Heart left ventricle (tissue), 16 donors: Measurements from ENCODE around the gene VPS33A. TPM values are rescaled to one million over a fixed set of nuclear protein-coding genes. Genes with fewer than 3 reads are reported as not detected.

Experiments
- ATAC-seq, 4 donors: fragments of 200-7000 bp; cut with Tn5 transposase; one replicate each; pipeline ENCODE4 v1.9.1; 2020 to 2022; ENCODE audit warnings: moderate library complexity in 4 of 4, mild to moderate bottlenecking in 3 of 4, moderate number of reproducible peaks in 1 of 4
- DNase-seq, 5 donors: peaks; one replicate each; pipeline ENCODE4 v3.0.0-alpha.2; 2020
- H3K27ac ChIP-seq, 12 donors: fragments of 200-600 bp; sonication (generic) in 4 of 12; one replicate each; pipeline versions ENCODE4 v1.5.0 to v1.8.0; 2016 to 2022; ENCODE audit warnings: mild to moderate bottlenecking in 2 of 12
- H3K27me3 ChIP-seq, 9 donors: fragments of 200-600 bp; sonication (generic) in 2 of 9; one replicate each; pipeline versions ENCODE4 v1.5.1 to v1.8.0; 2016 to 2022; ENCODE audit warnings: mild to moderate bottlenecking in 3 of 9
- H3K36me3 ChIP-seq, 9 donors: fragments of 200-600 bp; sonication (generic) in 2 of 9; one replicate each; pipeline versions ENCODE4 v1.5.0 to v1.8.0; 2018 to 2022; ENCODE audit warnings: mild to moderate bottlenecking in 2 of 9
- H3K4me1 ChIP-seq, 12 donors: fragments of 200-600 bp; sonication (generic) in 4 of 12; one replicate each; pipeline versions ENCODE4 v1.5.0 to v1.8.0; 2016 to 2022; ENCODE audit warnings: mild to moderate bottlenecking in 3 of 12
- H3K4me3 ChIP-seq, 12 donors: fragments of 200-600 bp; sonication (generic) in 4 of 12; one replicate each; pipeline versions ENCODE4 v1.5.0 to v1.8.0; 2017 to 2022; ENCODE audit warnings: mild to moderate bottlenecking in 9 of 12, moderate library complexity in 4 of 12
- H3K9me3 ChIP-seq, 12 donors: fragments of 200-600 bp; sonication (generic) in 4 of 12; one replicate each; pipeline versions ENCODE4 v1.5.0 to v1.8.0; 2016 to 2022; ENCODE audit warnings: mild to moderate bottlenecking in 1 of 12
- CTCF ChIP-seq, 12 donors: fragments of 200-600 bp; sonication (generic) in 4 of 12; IDR thresholded peaks; one replicate each; pipeline versions ENCODE4 v1.5.0 to v1.8.0; 2018 to 2022; ENCODE audit warnings: antibody characterized with exemption in 12 of 12, mild to moderate bottlenecking in 5 of 12
- POLR2A ChIP-seq, 2 donors: fragments of 450-650 bp; IDR thresholded peaks; one replicate each; pipeline ENCODE4 v1.6.1; 2017; ENCODE audit warnings: antibody characterized with exemption in 2 of 2, mild to moderate bottlenecking in 2 of 2, moderate library complexity in 2 of 2
- WGBS, 4 donors: extraction: QIAGEN DNeasy Blood & Tissue Kit in 2 of 4; methylation state at CpG; one replicate each; pipeline versions ENCODE4 v1.1.5 to v1.1.7; 2013 to 2018; 5-methylcytosine and 5-hydroxymethylcytosine counted together
- intact Hi-C, 10 donors: fragments of 100-400 bp; cut with DNase I; formaldehyde crosslinking; loops; one replicate each; pipeline versions ENCODE4 v1.11.1 to v1.14.2; 2022
- polyA plus RNA-seq, 2 donors: library from polyadenylated mRNA; stranded (reverse); fragments of 200-250 nt; gene quantifications; one replicate each; pipeline ENCODE4 v1.2.3, GENCODE V29; 2013
- total RNA-seq, 9 donors: library from RNA; depleted of rRNA in 2 of 9; stranded (reverse); fragments of >200 nt in 2 of 9; fragmentation: NEBNext Ultra II Directional in 3 of 9; extraction: Animal tissue kit (Norgen Biotek cat#: 25700) in 3 of 9; gene quantifications; one replicate each; pipeline versions ENCODE4 v1.1.0 to v1.2.4, GENCODE V29; 2016 to 2023
- donor health status: ischemic (EF 13 %, LVEDD 7.1; RV severe dilation, severe dysfunction).
- donor health status: healthy with polysubstance abuse.
- donor health status: DM: no; HTN: yes; CAD: no.
- donor health status: DM: no; HTN: no; CAD: no.
- donor health status: ischemic (EF 25% LVEDD 6.9; RV normal size, moderate dysfunction).
- donor health status: ischemic (EF 25% LVEDD 5.7; RV mildly dilated, moderate dysfunction).
- donor health status: healthy.
- donor health status: DM: yes; HTN: yes; CAD: no.
- donor health status: ischemic (EF 35%, LVEDD 5.7; RV mildly dilated, moderate dysfunction).
- donor health status: nonischemic (EF 11% LVEDD 7.7; RV severe dilation, severe dysfunction).
- donor health status: DM: yes; HTN: yes; CAD: no.
- donor health status: PGD.
- donor health status: ischemic (EF 29% LVEDD 5.4; RV normal size, mild dysfunction).
- donor health status: nonischemic (EF 23%, LVEDD 6.1; RV moderate dilation, normal function).

The VPS33A gene
- total and polyA plus RNA-seq, 11 donors = 5.6 to 16.7 (median 13.2) TPM

GRCh38 chr12:122225683-122226365 is 40.5 kb downstream of the VPS33A start, which contains the start of gene DIABLO:
Gene DIABLO (minus strand): TSS chr12:122226052. CDS start chr12:122226014, 38 bp downstream.
- peaks cover 3 to 63% (median 48%) of the 10 kb centered on the region in 9 donors for H3K36me3 ChIP-seq

GRCh38 chr12:122216445-122216844 is 49.8 kb downstream of the VPS33A start:
- no peaks in the 10 kb centered on the region for H3K4me1 ChIP-seq
- no peak overlapping the region for H3K4me3 ChIP-seq
- ATAC-seq (no peak), DNase-seq (no peak)
- intact Hi-C loops = loop anchor here in 1 of 10 donors (10.0 kb wide), 1 partner anchor 172 kb away; no protein-coding TSS in a partner anchor
- no peak overlapping the region for H3K27ac ChIP-seq
- no peaks in the 10 kb centered on the region for H3K27me3 ChIP-seq
- peaks cover 5 to 100% (median 96%) of the 10 kb centered on the region in 9 donors for H3K36me3 ChIP-seq
- 92 to 100% (median 98%) methylated on average over 1 of the region's 1 CpG for WGBS, 4 donors
- H3K9me3 ChIP-seq = no peaks in the 10 kb centered on the region
- TF ChIP-seq POLR2A (IDR thresholded peaks at IDR 0.05) (no peak), CTCF (IDR thresholded peaks at IDR 0.05) (no peak)

More at GRCh38 chr12:122225683-122226365, 40.5 kb downstream of the VPS33A start, which contains the start of gene DIABLO:
- H3K27me3 ChIP-seq = no peaks in the 10 kb centered on the region
- peak within 1 kb of the TSS; percentile 81 to 99 (median 96) for H3K27ac ChIP-seq
- H3K4me1 ChIP-seq = peaks cover 6 to 34% (median 26%) of the 10 kb centered on the region in 12 donors
- peak within 1 kb of the TSS; percentile 70 to 99 (median 93) for H3K4me3 ChIP-seq
- intact Hi-C loops = loop anchor here in 2 of 10 donors (2.0 to 10.0 kb wide), 2 partner anchors 41 to 529 kb away; partner anchors contain the start of genes VPS33A (in 2 of the 2) and DENR (in 1 of the 2)
- no peaks in the 10 kb centered on the region for H3K9me3 ChIP-seq
- WGBS, 4 donors = 0 to 1% (median 1%) methylated on average over 29 to 74 of the region's 74 CpGs
- TF ChIP-seq CTCF (IDR thresholded peaks at IDR 0.05) = no peak
- peak; percentile 44 to 95 for TF ChIP-seq POLR2A (IDR thresholded peaks at IDR 0.05)
- DNase-seq (peak; percentile 100), ATAC-seq (peak; percentile 98 to 99 (median 98))

GRCh38 chr12:122215771-122216170 is 50.5 kb downstream of the VPS33A start:
- Histone ChIP-seq H3K4me1 (no peaks in the 10 kb centered on the region), H3K9me3 (no peaks in the 10 kb centered on the region), H3K4me3 (no peak overlapping the region), H3K27me3 (no peaks in the 10 kb centered on the region), H3K27ac (no peak overlapping the region), H3K36me3 (peaks cover 5 to 100% (median 96%) of the 10 kb centered on the region in 9 donors)
- TF ChIP-seq CTCF (IDR thresholded peaks at IDR 0.05) (no peak), POLR2A (IDR thresholded peaks at IDR 0.05) (no peak)
- no peak for DNase-seq
- WGBS, 4 donors = 92 to 96% (median 94%) methylated on average over 5 of the region's 5 CpGs
- intact Hi-C loops = loop anchor here in 1 of 10 donors (10.0 kb wide), 1 partner anchor 171 kb away; no protein-coding TSS in a partner anchor
- ATAC-seq = no peak
